ENCODE data around the gene BIRC7. TPM values are rescaled to one million over a fixed set of nuclear protein-coding genes. Genes with fewer than 3 reads are reported as not detected.

The BIRC7 gene
- total and polyA plus RNA-seq, 2 of the 4 experiments (the other 2 are of a cell fraction), result not detected

- TF ChIP-seq NFE2L2 (IDR thresholded peaks at IDR 0.05; ENCODE audit: low read depth, low read length) (no peak), MXI1 (IDR thresholded peaks at IDR 0.05; ENCODE audit: borderline replicate concordance, low read depth, low read length) (no peak), FOS (IDR thresholded peaks at IDR 0.05; ENCODE audit: low read depth, low read length) (no peak), BHLHE40 (IDR thresholded peaks at IDR 0.05; ENCODE audit: low read depth, low read length) (no peak)
- ChIA-PET POLR2A (ENCODE audit: unreplicated experiment) (no interaction called here), CTCF (no interaction called here)
- ATAC-seq (ENCODE audit: low read depth) (no peak), DNase-seq (no peak)
- in situ Hi-C loops (cut with MboI; ENCODE audit: low sequenced_read_pairs) (no loop called here), intact Hi-C loops (cut with micrococcal nuclease) (no loop called here), dilution Hi-C loops (cut with HindIII; ENCODE audit: low sequenced_read_pairs, unreplicated experiment) (no loop called here)
- Histone ChIP-seq H3K27ac (ENCODE audit: insufficient read depth, low read length) (no peak overlapping the region), H2AK9ac (replicated peaks; ENCODE audit: low read depth, low read length, poor library complexity) (no peak overlapping the region), H2AK5ac (ENCODE audit: low read depth, low read length) (no peak overlapping the region), H3K18ac (ENCODE audit: low read depth, low read length) (no peak overlapping the region), H4K20me1 (ENCODE audit: insufficient read depth, low read length) (peaks cover 52% of the 10 kb centered on the region), H3K79me1 (ENCODE audit: low read depth in 1 of 2, low read length in 2 of 2) (peaks cover 10 to 28% of the 10 kb centered on the region in 2 experiments), H4K91ac (ENCODE audit: insufficient read depth, low read depth, low read length) (no peak overlapping the region), H3K9me3 (ENCODE audit: control insufficient read depth, insufficient read depth, low read length) (no peaks in the 10 kb centered on the region), H4K8ac (ENCODE audit: low read depth in 2 of 2, low read length in 2 of 2) (no peak overlapping the region), H3K9me1 (ENCODE audit: insufficient read depth, low read length) (no peaks in the 10 kb centered on the region), H2BK120ac (ENCODE audit: low read depth, low read length) (no peak overlapping the region), H3K27me3 (ENCODE audit: control insufficient read depth, insufficient read depth, low read length) (no peaks in the 10 kb centered on the region), H3K56ac (ENCODE audit: extremely low read depth, insufficient read depth, low read length) (no peak overlapping the region), H3K4ac (ENCODE audit: low read depth, low read length) (no peak overlapping the region), H3K36me3 (ENCODE audit: control insufficient read depth, insufficient read depth, low read length) (peaks cover 82% of the 10 kb centered on the region), H3K9ac (ENCODE audit: low read depth, low read length) (no peak overlapping the region), H2BK5ac (ENCODE audit: low read depth, low read length, poor library complexity, severe bottlenecking) (no peak overlapping the region), H3K14ac (replicated peaks; ENCODE audit: low read depth, low read length) (no peak overlapping the region), H3K4me1 (ENCODE audit: control insufficient read depth, insufficient read depth, low read length) (no peaks in the 10 kb centered on the region), H3K4me2 (ENCODE audit: low read depth, low read length) (no peak overlapping the region), H4K5ac (ENCODE audit: low read depth, low read length) (no peak overlapping the region), H2AFZ (replicated peaks; ENCODE audit: low read length, poor library complexity) (no peak overlapping the region), H3K4me3 (ENCODE audit: insufficient read depth, low read depth, low read length) (no peak overlapping the region), H2BK20ac (ENCODE audit: low read depth, low read length) (no peak overlapping the region), H3K23ac (ENCODE audit: low read depth, low read length) (no peak overlapping the region), H2BK15ac (ENCODE audit: low read depth, low read length) (no peak overlapping the region)
- WGBS, 2 experiments (ENCODE audit: extremely low coverage in 2 of 2, insufficient read length in 1 of 2), result 91% methylated on average over 29 of the region's 33 CpGs; no CpG with 5 or more reads in 1 of the 2 experiments
- BruUV-seq (replicated peaks), result no TSS peak
Measured at GRCh38 chr20:63283397-63284082, 47.8 kb downstream of the BIRC7 start.

Data from IMR-90 (cell line).